Activated T-helper 1 cell treated with anti-CD3 and anti-CD28 coated beads, Interleukin-12 subunit alpha, Interleukin-12 subunit beta, Interleukin-2, Interleukin-4 antibody, amounts not matched to agents 30 ng/mL and 10 ng/mL and 1 ng/mL, durations not matched to agents 14 hours and 24 hours and 36 hours (primary cell): ENCODE data around the gene DNER. TPM values are rescaled to one million over a fixed set of nuclear protein-coding genes. Genes with fewer than 3 reads are reported as not detected.
"Not testable (repeated sequence)": the region's sequence is repeated elsewhere in the genome, so short reads cannot be mapped to it uniquely, and the experiment has no call there.

ENCODE experiments used
- DNase-seq: peaks from one replicate; pipeline ENCODE4 v3.0.0; 2021; ENCODE audit warnings: low spot score
- H3K27ac Mint-ChIP-seq: one replicate; pipeline ENCODE4 v1.8.0; 2021; ENCODE audit warnings: mild to moderate bottlenecking, mixed read lengths
- H3K27me3 Mint-ChIP-seq: one replicate; pipeline ENCODE4 v1.8.0; 2022; ENCODE audit warnings: mild to moderate bottlenecking, moderate library complexity, mixed read lengths; ENCODE audit not compliant: insufficient read depth
- H3K36me3 Mint-ChIP-seq: one replicate; pipeline ENCODE4 v1.8.0; 2021; ENCODE audit warnings: low read depth, mixed read lengths
- H3K4me1 Mint-ChIP-seq: one replicate; pipeline ENCODE4 v1.8.0; 2021; ENCODE audit warnings: low read depth, mixed read lengths
- H3K4me3 Mint-ChIP-seq: one replicate; pipeline ENCODE4 v1.8.0; 2021; ENCODE audit warnings: mild to moderate bottlenecking, moderate library complexity, mixed read lengths
- H3K9me3 Mint-ChIP-seq: one replicate; pipeline ENCODE4 v1.8.0; 2021; ENCODE audit warnings: mixed read lengths
- intact Hi-C: fragments of 100-400 bp; cut with micrococcal nuclease; formaldehyde crosslinking; loops from one replicate; pipeline ENCODE4 v1.15.1; 2024
- total RNA-seq: library from RNA; stranded (reverse); gene quantifications from 2 replicates; pipeline ENCODE4 v1.2.3, GENCODE V29; 2022

Gene DNER
- total RNA-seq, 1 donor from 2014 or later, result not detected

GRCh38 chr2:229712136-229712535 lies 2.2 kb downstream of the DNER start:
- H3K4me3 Mint-ChIP-seq, result no peak overlapping the region
- DNase-seq, result no peak
- H3K27me3 Mint-ChIP-seq, result peaks cover 50% of the 10 kb centered on the region
- H3K9me3 Mint-ChIP-seq, result no peaks in the 10 kb centered on the region
- no peak overlapping the region for H3K27ac Mint-ChIP-seq
- no peaks in the 10 kb centered on the region for H3K4me1 Mint-ChIP-seq
- no peaks in the 10 kb centered on the region for H3K36me3 Mint-ChIP-seq
- intact Hi-C loops, result loop anchor here (5.0 to 10.0 kb wide), 2 partner anchors 110 to 1827 kb away; no protein-coding TSS in a partner anchor

GRCh38 chr2:229708335-229708734 lies 6.0 kb downstream of the DNER start:
- intact Hi-C loops, result no loop called here
- DNase-seq, result no peak
- Mint-ChIP-seq H3K4me3 (no peak overlapping the region), H3K27me3 (peaks cover 30% of the 10 kb centered on the region), H3K27ac (no peak overlapping the region), H3K4me1 (no peaks in the 10 kb centered on the region), H3K36me3 (no peaks in the 10 kb centered on the region), H3K9me3 (no peaks in the 10 kb centered on the region)

- Mint-ChIP-seq H3K4me3 (no peak overlapping the region), H3K36me3 (no peaks in the 10 kb centered on the region), H3K27me3 (peaks cover 4% of the 10 kb centered on the region), H3K9me3 (no peaks in the 10 kb centered on the region), H3K27ac (no peak overlapping the region), H3K4me1 (no peaks in the 10 kb centered on the region)
- no peak for DNase-seq
- intact Hi-C loops, result no loop called here
Measured at GRCh38 chr2:229703909-229704630, 10.3 kb downstream of the DNER start.

- intact Hi-C loops, result no loop called here
- Mint-ChIP-seq H3K4me1 (no peaks in the 10 kb centered on the region), H3K27ac (no peak overlapping the region), H3K27me3 (peaks cover 4% of the 10 kb centered on the region), H3K4me3 (no peak overlapping the region), H3K9me3 (no peaks in the 10 kb centered on the region), H3K36me3 (no peaks in the 10 kb centered on the region)
- DNase-seq, result no peak
Measured at GRCh38 chr2:229701716-229702115, 12.6 kb downstream of the DNER start.

- H3K36me3 Mint-ChIP-seq, result no peaks in the 10 kb centered on the region
- H3K27me3 Mint-ChIP-seq, result peaks cover 4% of the 10 kb centered on the region
- intact Hi-C loops, result no loop called here
- H3K27ac Mint-ChIP-seq, result no peak overlapping the region
- H3K4me1 Mint-ChIP-seq, result no peaks in the 10 kb centered on the region
- H3K4me3 Mint-ChIP-seq, result no peak overlapping the region
- no peaks in the 10 kb centered on the region for H3K9me3 Mint-ChIP-seq
- no peak for DNase-seq
Measured at GRCh38 chr2:229701062-229701461, 13.3 kb downstream of the DNER start.

DNA sequence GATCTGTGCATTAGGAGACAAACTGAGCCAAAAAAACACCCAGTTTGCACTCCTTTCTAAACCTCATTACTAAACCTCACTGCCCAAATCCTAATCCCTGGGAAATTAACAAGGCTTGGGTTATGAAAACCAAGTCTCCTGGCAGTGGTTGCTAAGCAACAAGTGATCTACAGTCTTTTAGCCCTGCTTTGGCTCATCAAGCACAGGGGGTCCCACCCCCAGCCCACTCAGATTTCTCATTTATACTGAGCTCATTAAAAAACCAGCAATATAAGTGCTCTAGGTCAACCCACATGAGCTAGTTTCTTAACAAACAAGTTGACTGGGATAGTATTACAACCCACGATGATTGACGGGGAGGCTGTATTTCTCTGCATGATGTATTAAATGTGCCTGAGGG lies 18.4 kb downstream of the DNER start:
- H3K27ac Mint-ChIP-seq, result no peak overlapping the region
- no peaks in the 10 kb centered on the region for H3K9me3 Mint-ChIP-seq
- no peak for DNase-seq
- H3K27me3 Mint-ChIP-seq, result peaks cover 11% of the 10 kb centered on the region
- H3K4me3 Mint-ChIP-seq, result no peak overlapping the region
- H3K36me3 Mint-ChIP-seq, result no peaks in the 10 kb centered on the region
- intact Hi-C loops, result no loop called here
- no peaks in the 10 kb centered on the region for H3K4me1 Mint-ChIP-seq

DNA sequence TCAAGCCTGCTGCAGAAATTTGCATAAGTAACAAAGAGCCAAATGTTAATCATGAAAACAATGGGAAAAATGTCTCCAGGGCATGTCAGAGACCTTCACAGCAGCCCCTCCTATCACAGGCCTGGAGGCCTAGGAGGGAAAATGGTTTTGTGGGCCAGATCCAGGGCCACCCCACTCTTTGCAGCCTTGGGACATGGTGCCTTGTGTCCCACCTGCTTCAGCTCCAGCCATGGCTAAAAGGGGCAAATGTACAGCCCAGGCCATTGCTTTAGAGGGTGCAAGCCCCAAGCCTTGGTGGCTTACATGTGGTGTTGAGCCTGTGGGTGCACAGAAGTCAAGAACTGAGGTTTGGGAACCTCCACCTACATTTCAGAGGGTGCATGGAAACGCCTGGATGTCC lies 20.5 kb downstream of the DNER start:
- H3K9me3 Mint-ChIP-seq, H3K36me3 Mint-ChIP-seq, intact Hi-C loops, H3K4me1 Mint-ChIP-seq, H3K4me3 Mint-ChIP-seq, DNase-seq, H3K27ac Mint-ChIP-seq: not testable (repeated sequence)
- H3K27me3 Mint-ChIP-seq, result peaks cover 13% of the 10 kb centered on the region

GRCh38 chr2:229691631-229692030 lies 22.7 kb downstream of the DNER start:
- DNase-seq, result no peak
- H3K27ac Mint-ChIP-seq, result no peak overlapping the region
- H3K9me3 Mint-ChIP-seq, result no peaks in the 10 kb centered on the region
- no peak overlapping the region for H3K4me3 Mint-ChIP-seq
- no peaks in the 10 kb centered on the region for H3K36me3 Mint-ChIP-seq
- H3K4me1 Mint-ChIP-seq, result no peaks in the 10 kb centered on the region
- intact Hi-C loops, result no loop called here
- peaks cover 9% of the 10 kb centered on the region for H3K27me3 Mint-ChIP-seq

- no peaks in the 10 kb centered on the region for H3K36me3 Mint-ChIP-seq
- peaks cover 9% of the 10 kb centered on the region for H3K27me3 Mint-ChIP-seq
- H3K27ac Mint-ChIP-seq, result no peak overlapping the region
- intact Hi-C loops, result no loop called here
- no peak for DNase-seq
- H3K9me3 Mint-ChIP-seq, result no peaks in the 10 kb centered on the region
- H3K4me3 Mint-ChIP-seq, result no peak overlapping the region
- no peaks in the 10 kb centered on the region for H3K4me1 Mint-ChIP-seq
Measured at GRCh38 chr2:229689307-229689839, 25.0 kb downstream of the DNER start.

DNA sequence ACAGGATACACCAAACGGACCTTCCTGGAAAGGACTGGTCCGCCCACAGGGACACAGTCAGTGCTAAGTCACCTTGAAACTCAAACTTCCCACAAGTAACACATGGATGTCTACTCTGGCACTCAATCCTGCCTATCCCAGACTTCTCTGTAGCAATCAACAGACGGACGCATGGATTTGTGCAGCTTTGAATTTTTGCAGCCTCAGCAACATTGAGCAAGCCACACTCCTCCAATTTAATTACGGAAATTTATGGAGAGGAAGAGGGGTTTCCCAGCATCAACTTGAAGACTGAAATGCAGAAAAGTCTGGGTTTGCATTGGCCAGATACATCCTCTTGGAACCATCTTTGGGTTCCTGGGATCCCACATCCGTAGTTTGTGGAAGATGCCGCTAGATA lies 26.2 kb downstream of the DNER start:
- no peaks in the 10 kb centered on the region for H3K9me3 Mint-ChIP-seq
- H3K4me1 Mint-ChIP-seq, result no peaks in the 10 kb centered on the region
- no peaks in the 10 kb centered on the region for H3K36me3 Mint-ChIP-seq
- H3K4me3 Mint-ChIP-seq, result no peak overlapping the region
- H3K27me3 Mint-ChIP-seq, result peaks cover 9% of the 10 kb centered on the region
- no peak for DNase-seq
- intact Hi-C loops, result no loop called here
- no peak overlapping the region for H3K27ac Mint-ChIP-seq

DNA sequence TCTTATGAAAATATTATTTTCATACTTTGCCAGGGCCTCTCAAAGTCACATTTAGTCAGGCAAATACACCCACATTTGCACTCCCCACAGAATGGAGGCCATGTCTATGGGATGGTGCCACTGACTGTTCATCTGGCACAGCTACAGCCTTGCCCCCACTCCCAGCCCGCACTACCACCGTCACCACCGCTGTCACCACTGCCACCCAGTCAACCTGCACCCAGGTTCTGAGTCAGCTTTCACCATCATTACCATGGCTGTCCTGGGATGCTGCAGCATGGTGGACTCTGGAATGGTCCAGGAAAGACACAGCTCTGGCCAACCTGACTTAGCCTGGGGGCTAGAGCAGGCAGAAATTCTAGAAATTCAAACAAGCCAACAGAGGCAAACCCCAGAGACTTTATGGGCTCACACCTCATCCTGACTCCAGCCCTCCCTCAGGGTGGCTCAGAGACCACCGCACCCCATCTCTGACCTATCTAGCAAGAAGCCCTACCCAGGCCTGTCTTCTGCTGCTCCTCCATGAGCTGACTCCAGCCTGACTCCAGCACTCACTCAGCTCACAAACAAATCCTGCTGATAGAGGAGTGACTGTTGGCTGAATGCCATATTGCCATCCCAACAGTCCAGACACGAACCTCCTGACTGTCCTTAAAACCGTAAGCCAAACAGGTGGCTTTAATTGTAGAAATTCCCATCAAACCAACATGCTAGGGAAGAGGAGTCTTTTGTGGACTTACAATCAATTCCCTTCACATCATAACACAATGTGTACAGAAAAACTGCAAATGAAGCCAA lies 28.0 kb downstream of the DNER start:
- intact Hi-C loops, result no loop called here
- H3K4me3 Mint-ChIP-seq, result no peak overlapping the region
- H3K27ac Mint-ChIP-seq, result no peak overlapping the region
- H3K4me1 Mint-ChIP-seq, result no peaks in the 10 kb centered on the region
- H3K27me3 Mint-ChIP-seq, result peaks cover 5% of the 10 kb centered on the region
- no peaks in the 10 kb centered on the region for H3K9me3 Mint-ChIP-seq
- DNase-seq, result no peak
- no peaks in the 10 kb centered on the region for H3K36me3 Mint-ChIP-seq

DNA sequence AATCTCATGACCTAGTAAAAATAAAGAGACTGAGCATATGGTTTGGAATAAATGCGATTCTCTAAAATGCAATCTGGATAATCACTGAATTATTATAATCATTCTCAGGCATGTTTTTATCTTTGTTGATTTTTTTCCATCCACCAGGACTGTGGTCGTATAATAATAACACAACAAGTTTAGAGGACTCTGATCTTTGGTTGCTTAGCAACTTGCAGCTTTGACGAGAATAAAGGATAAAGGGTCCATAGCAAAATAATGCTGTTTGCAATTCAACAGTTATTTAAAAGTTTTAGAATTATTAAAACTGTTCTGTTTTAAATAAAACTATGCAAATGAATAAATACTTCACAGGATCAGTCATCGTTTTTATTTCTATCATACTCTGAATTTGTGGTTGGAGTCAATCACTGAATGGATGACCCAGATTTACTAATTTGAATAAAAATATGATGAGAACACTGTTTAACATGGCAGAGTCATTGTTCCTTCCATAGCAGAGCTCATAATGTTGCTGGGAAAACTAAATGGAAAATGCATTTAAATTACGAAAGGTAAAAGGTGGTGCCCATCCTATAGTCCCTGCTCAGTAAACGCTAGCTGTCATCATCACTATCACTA lies 29.3 kb downstream of the DNER start:
- H3K27ac Mint-ChIP-seq, result no peak overlapping the region
- no peak for DNase-seq
- H3K9me3 Mint-ChIP-seq, result no peaks in the 10 kb centered on the region
- intact Hi-C loops, result no loop called here
- peaks cover 5% of the 10 kb centered on the region for H3K27me3 Mint-ChIP-seq
- no peak overlapping the region for H3K4me3 Mint-ChIP-seq
- H3K36me3 Mint-ChIP-seq, result no peaks in the 10 kb centered on the region
- H3K4me1 Mint-ChIP-seq, result no peaks in the 10 kb centered on the region
